ENCODE data around the gene DOK7.
"Not testable (repeated sequence)": the region's sequence is repeated elsewhere in the genome, so short reads cannot be mapped to it uniquely, and the experiment has no call there.

Gene DOK7

GRCh38 chr4:3530663-3531254 is 67.7 kb downstream of the DOK7 start:
- H3K4me1 ChIP-seq = peaks cover 57 to 67% (median 65%) of the 10 kb centered on the region in 10 experiments
- H4K20me1 ChIP-seq = peaks cover 49 to 64% (median 61%) of the 10 kb centered on the region in 11 experiments
- peaks cover 0 to 8% (median 0%) of the 10 kb centered on the region in 11 experiments; a peak in 6 of 22 replicates for H3K27me3 ChIP-seq
- H3K9me3 ChIP-seq (replicated peaks in 1 of 11) = no peaks in the 10 kb centered on the region
- TF ChIP-seq Cebpa-rat (IDR thresholded peaks at IDR 0.05) = no peak
- H3K27ac ChIP-seq = peak overlapping the region in 9 of 11 experiments; percentile 44 to 91 (median 82); a peak in 18 of 22 replicates
- H3K4me2 ChIP-seq = peak overlapping the region; percentile 91 to 100 (median 99)
- peaks cover 7 to 43% (median 22%) of the 10 kb centered on the region in 11 experiments; a peak in 19 of 22 replicates for H3K36me3 ChIP-seq
- H3K9ac ChIP-seq = peak overlapping the region; percentile 81 to 92 (median 90); a peak in 21 of 22 replicates
- peak overlapping the region; percentile 74 to 96 (median 84) for H3K4me3 ChIP-seq

DNA sequence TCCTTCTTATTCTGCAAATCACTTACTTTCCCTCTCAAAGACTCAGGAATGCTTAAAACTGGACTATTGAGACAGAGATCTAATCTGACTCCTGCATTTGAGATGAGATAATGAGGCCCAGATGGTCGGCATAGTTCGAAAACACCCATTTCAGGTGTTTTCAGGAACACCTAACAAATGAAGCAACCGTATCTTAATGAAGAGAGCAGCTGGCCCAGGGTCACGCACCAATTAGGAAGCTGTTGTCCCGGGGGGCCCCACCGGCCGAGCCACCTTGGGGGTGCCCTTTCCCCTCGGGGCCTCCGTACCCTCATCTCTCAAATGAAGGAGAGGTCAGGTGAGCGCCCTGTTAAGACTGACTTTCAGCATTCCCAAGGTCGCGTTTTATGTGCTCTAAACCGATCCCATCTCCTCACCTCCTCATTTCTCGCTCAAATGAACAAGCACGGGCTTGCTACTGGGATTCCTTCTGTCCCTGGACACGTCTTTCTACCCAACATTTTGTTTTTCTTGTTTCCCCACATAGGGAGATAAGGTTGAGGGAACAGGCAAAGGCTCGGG is 68.3 kb downstream of the DOK7 start:
- Histone ChIP-seq H3K27ac (peak overlapping the region; percentile 63 to 91 (median 81); a peak in 21 of 22 replicates), H3K4me2 (peak overlapping the region; percentile 91 to 100 (median 99)), H4K20me1 (peaks cover 43 to 58% (median 55%) of the 10 kb centered on the region in 11 experiments), H3K27me3 (peaks cover 0 to 8% (median 0%) of the 10 kb centered on the region in 11 experiments; a peak in 6 of 22 replicates), H3K4me1 (peaks cover 57 to 61% (median 59%) of the 10 kb centered on the region in 10 experiments), H3K9ac (peak overlapping the region; percentile 81 to 92 (median 90)), H3K4me3 (peak overlapping the region; percentile 74 to 96 (median 84)), H3K9me3 (replicated peaks in 1 of 11) (no peaks in the 10 kb centered on the region), H3K36me3 (peaks cover 7 to 36% (median 17%) of the 10 kb centered on the region in 11 experiments; a peak in 19 of 22 replicates)
- no peak for TF ChIP-seq Cebpa-rat (IDR thresholded peaks at IDR 0.05)

DNA sequence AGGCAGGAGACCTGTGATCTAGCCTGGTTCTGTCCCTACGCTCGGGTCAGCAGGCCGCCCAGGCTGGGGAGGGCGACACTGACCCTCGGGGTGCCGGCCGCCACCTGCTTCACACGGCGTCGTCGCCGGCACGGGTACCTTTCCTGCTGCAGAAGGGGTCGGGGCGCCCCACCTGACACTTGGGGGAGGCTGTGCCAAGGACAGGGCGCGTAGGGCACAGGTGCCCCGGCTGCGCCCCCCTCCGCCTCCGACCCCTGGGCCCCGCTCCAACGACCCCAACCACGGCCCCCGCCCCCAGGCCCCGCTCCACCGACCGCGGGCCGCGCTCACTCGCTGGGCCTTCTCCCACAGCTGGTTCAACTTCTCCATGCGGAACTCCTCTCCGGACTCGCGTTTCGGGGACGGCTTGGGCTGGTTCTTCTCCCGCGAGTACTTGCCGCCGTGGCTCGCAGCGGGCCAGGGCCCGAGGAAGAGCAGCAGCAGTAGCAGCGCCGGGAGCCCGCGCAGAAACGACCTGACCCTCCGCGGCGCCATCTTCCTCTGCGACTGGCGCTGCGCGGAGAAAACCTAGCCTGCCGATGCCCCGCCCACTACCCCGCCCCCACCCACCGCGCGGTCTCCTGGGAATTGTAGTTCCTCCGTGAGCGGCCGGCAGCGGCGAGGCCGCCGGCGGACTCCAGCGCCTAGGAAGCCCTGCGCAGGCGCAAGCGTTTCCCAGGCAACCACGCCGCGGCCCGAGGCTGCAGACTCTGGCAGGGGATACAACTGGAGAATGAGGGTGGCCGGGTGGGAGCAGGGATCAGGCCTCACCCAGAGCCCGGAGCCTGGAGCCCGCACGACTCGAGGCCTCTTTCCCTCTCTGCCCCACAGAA is 69.0 kb downstream of the DOK7 start, which contains the start of gene LRPAP1:
Gene LRPAP1 (minus strand): TSS at position 544 of the 872 bp plus-strand sequence. CDS start 10 bp downstream, at position 534.
- no peaks in the 10 kb centered on the region for H3K9me3 ChIP-seq (replicated peaks in 1 of 11)
- H3K36me3 ChIP-seq = peaks cover 7 to 29% (median 14%) of the 10 kb centered on the region in 11 experiments; a peak in 19 of 22 replicates
- H3K4me2 ChIP-seq = peak within 1 kb of the TSS; percentile 91 to 100 (median 99)
- H3K27ac ChIP-seq = peak within 1 kb of the TSS; percentile 63 to 91 (median 81); a peak in 21 of 22 replicates
- peaks cover 49 to 53% (median 52%) of the 10 kb centered on the region in 10 experiments for H3K4me1 ChIP-seq
- H3K9ac ChIP-seq = peak within 1 kb of the TSS; percentile 81 to 92 (median 90)
- H3K27me3 ChIP-seq = peaks cover 0 to 8% (median 0%) of the 10 kb centered on the region in 11 experiments; a peak in 6 of 22 replicates
- H3K4me3 ChIP-seq = peak within 1 kb of the TSS; percentile 74 to 96 (median 84)
- peaks cover 36 to 51% (median 47%) of the 10 kb centered on the region in 11 experiments for H4K20me1 ChIP-seq
- TF ChIP-seq Cebpa-rat (IDR thresholded peaks at IDR 0.05) = no peak

- Histone ChIP-seq H3K9ac (peak overlapping the region in 10 of 11 experiments; percentile 31 to 91 (median 88); a peak in 17 of 22 replicates), H4K20me1 (peaks cover 28 to 43% (median 40%) of the 10 kb centered on the region in 11 experiments), H3K36me3 (peaks cover 7 to 21% (median 10%) of the 10 kb centered on the region in 11 experiments; a peak in 19 of 22 replicates), H3K4me1 (peaks cover 42 to 46% (median 44%) of the 10 kb centered on the region in 10 experiments), H3K4me3 (peak overlapping the region; percentile 74 to 96 (median 84)), H3K27me3 (peaks cover 0 to 8% (median 0%) of the 10 kb centered on the region in 11 experiments; a peak in 6 of 22 replicates), H3K27ac (peak overlapping the region in 1 of 11 experiments; percentile 12; a peak in 1 of 22 replicates), H3K4me2 (peak overlapping the region; percentile 75 to 100 (median 97)), H3K9me3 (replicated peaks in 1 of 11) (peaks cover 0 to 4% (median 0%) of the 10 kb centered on the region in 11 experiments; a peak in 3 of 22 replicates)
- no peak for TF ChIP-seq Cebpa-rat (IDR thresholded peaks at IDR 0.05)
These were observed 69.8 kb downstream of the DOK7 start for GRCh38 chr4:3532751-3533422.

GRCh38 chr4:3533423-3533820 is 70.3 kb downstream of the DOK7 start:
- peaks cover 23 to 38% (median 34%) of the 10 kb centered on the region in 11 experiments for H4K20me1 ChIP-seq
- H3K4me2 ChIP-seq = no peak overlapping the region
- no peak for TF ChIP-seq Cebpa-rat (IDR thresholded peaks at IDR 0.05)
- peaks cover 36 to 40% (median 39%) of the 10 kb centered on the region in 10 experiments for H3K4me1 ChIP-seq
- no peak overlapping the region for H3K9ac ChIP-seq
- peaks cover 2 to 9% (median 5%) of the 10 kb centered on the region in 11 experiments; a peak in 15 of 22 replicates for H3K9me3 ChIP-seq (replicated peaks in 1 of 11)
- peaks cover 4 to 16% (median 6%) of the 10 kb centered on the region in 11 experiments; a peak in 19 of 22 replicates for H3K36me3 ChIP-seq
- peaks cover 0 to 8% (median 0%) of the 10 kb centered on the region in 11 experiments; a peak in 6 of 22 replicates for H3K27me3 ChIP-seq
- no peak overlapping the region for H3K27ac ChIP-seq
- no peak overlapping the region for H3K4me3 ChIP-seq

DNA sequence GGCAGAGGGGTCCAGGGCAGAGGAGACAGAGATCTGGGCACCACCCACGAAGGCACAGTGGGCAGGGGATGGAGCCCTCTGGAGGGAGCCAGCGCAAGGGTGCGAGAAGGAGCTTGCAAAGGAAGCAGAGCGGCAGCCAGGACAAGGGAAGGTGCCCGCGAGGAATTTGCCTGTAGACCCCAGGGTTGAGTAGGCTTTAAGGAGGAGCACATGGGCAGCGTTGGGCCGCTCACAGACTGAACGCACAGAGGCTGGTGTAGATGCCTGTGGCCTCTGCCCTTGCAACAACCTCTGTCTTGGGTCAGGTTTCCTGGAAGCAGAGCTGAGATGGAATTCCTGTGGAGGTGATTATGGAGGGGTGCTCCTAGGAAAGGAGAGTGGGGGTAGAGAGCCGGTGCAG is 72.7 kb downstream of the DOK7 start:
- H3K9ac ChIP-seq, H3K27me3 ChIP-seq, H3K27ac ChIP-seq, H3K4me3 ChIP-seq, H3K4me2 ChIP-seq, H3K36me3 ChIP-seq: not testable (repeated sequence)
- Histone ChIP-seq H3K4me1 (peaks cover 12 to 16% (median 15%) of the 10 kb centered on the region in 10 experiments), H4K20me1 (peaks cover 7 to 14% (median 11%) of the 10 kb centered on the region in 11 experiments; a peak in 20 of 22 replicates), H3K9me3 (replicated peaks in 1 of 11) (peaks cover 7 to 18% (median 14%) of the 10 kb centered on the region in 11 experiments; a peak in 16 of 22 replicates)

- not testable (repeated sequence) for H3K9ac ChIP-seq, H3K4me1 ChIP-seq, H4K20me1 ChIP-seq, H3K27ac ChIP-seq, H3K36me3 ChIP-seq, H3K4me2 ChIP-seq, H3K27me3 ChIP-seq, H3K4me3 ChIP-seq
- peaks cover 7 to 18% (median 14%) of the 10 kb centered on the region in 11 experiments; a peak in 16 of 22 replicates for H3K9me3 ChIP-seq (replicated peaks in 1 of 11)
These were observed 75.8 kb downstream of the DOK7 start for GRCh38 chr4:3538906-3539305.

- H3K36me3 ChIP-seq, H3K4me3 ChIP-seq, H3K4me2 ChIP-seq, H4K20me1 ChIP-seq, H3K27me3 ChIP-seq, H3K27ac ChIP-seq, H3K9ac ChIP-seq, H3K4me1 ChIP-seq: not testable (repeated sequence)
- H3K9me3 ChIP-seq (replicated peaks in 1 of 11) = peaks cover 4 to 10% (median 7%) of the 10 kb centered on the region in 11 experiments; a peak in 15 of 22 replicates
These were observed 80.3 kb downstream of the DOK7 start for GRCh38 chr4:3543415-3543814.
